GM21717 (cell line): ENCODE data around the gene LMTK2.

ENCODE experiments used
- ATAC-seq: cut with Tn5 transposase; IDR thresholded peaks from one replicate; pipeline ENCODE4 v1.9.1; 2021; ENCODE audit warnings: mild to moderate bottlenecking, moderate library complexity; ENCODE audit not compliant: unreplicated experiment

LMTK2 gene

DNA sequence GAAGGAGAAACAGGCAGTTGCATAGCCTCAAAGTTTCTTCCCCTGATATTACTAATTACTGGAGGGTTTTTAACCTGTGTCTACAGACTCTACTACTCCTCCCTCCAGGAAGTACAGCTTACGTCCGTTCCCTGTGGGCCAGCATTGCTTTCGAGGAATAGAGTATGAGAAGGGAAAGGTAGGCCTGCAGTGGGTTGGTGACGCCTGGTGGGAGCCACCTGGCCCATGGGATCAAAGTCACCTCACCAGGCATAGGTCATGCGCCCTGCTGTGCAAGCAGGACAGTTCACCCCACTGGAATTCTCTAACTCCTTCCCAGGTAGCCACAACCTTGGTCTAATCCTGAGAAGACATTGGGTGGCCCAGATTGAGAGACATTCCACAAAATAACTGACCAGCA lies 29.8 kb downstream of the LMTK2 start:
- no peak for ATAC-seq

DNA sequence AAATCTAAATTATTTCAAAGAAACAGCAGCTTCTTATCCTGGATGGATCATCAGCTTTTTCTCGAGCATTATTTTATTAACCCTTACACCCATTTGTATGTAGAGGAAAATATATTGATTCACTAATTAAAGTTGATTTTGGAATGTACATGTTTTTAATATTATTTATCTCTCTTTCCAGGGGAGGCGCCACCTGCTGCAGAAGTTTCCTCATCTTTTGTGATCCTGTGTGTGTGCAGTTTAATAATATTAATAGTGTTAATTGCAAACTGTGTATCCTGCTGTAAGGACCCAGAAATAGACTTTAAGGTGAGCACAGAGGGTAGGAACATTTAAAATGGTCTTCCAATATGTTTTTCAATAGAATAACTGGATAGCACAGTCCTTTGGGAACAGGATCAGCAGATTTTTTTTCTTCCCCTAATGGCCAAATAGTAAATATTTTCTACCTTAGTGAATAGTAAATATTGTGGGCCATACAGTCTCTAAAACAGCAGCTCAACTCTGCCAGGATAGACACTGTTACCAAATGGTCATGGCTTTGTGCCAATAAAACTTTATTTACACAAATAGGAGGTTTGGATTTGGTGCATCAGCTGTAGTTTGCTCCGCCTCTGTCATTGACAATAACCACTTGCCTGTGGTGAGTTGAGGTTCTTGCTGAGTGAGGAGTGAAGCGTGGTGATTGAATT lies 30.6 kb downstream of the LMTK2 start:
- no peak for ATAC-seq

DNA sequence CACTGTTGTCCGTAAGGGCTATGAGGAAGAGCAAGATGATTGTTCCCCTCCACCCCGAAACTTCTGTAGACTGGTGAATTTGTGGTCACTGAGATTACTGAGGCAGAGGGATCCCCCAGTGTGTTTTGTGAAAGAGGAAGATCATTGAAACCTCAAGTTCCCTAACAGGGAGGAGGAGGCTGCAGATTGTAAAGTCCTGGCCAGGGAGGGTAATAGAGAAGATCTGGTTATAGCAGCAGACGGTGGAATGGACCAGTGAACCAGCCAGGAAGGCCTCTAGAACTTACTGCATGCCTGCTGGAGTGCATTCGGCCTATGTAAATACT lies 31.1 kb downstream of the LMTK2 start:
- peak; percentile 81 for ATAC-seq

DNA sequence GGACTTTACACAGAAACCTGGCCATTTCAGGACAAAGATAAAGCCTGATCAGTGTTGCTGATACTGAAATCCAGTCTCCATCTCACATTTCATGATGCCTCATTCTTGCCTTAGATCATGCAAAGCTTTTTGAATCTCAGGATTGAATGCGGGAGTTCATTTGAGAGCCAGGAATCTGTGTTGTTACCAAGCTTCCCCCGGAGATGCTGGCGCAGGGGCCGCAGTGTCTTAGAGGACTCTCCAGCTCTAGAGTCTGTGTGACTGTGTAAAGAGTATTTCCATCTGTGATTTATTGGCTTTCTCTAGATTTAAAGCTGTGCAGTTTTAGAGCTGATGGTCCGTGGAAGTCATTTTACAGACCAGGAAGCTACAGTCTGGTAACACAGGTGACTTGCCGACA lies 32.0 kb downstream of the LMTK2 start:
- no peak for ATAC-seq

DNA sequence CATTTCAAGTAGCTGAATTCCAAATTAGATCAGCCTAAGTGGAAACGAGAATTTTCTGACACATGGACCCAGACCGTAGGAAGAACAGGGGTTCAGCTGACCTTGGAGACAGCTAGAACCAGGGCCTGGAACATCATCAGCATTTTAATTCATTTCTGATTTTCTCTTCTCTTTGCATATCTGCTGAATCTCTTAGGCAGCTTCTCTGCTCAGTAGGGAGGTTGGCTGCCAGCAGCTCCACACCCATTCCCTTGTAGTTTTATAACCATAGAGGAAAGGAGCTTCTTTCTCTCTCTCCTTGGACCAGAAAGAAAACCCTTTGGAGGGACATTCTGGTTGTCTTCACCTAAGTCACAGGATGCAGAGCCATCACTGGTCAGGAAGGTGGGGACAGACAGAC lies 36.0 kb downstream of the LMTK2 start:
- ATAC-seq, result no peak

DNA sequence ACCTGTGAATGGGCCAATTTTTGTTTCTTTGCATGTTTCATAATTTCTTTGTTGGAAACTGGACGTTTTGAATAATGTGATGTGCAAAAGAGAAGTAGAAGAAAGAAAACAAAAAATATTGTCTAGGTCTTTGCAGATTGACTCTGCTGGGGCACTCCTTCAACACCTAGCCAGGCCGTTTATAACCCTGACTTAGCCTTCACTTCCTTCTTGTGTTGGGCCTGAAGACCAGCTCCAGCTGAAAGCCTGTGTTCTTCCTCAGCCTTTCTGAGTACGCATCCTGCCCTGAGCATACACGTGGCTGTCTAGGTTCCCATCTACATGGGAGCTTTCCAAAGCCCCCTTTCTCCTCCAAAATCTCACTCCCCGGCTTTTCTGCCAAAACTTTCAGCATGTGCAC lies 41.9 kb downstream of the LMTK2 start:
- ATAC-seq, result no peak

DNA sequence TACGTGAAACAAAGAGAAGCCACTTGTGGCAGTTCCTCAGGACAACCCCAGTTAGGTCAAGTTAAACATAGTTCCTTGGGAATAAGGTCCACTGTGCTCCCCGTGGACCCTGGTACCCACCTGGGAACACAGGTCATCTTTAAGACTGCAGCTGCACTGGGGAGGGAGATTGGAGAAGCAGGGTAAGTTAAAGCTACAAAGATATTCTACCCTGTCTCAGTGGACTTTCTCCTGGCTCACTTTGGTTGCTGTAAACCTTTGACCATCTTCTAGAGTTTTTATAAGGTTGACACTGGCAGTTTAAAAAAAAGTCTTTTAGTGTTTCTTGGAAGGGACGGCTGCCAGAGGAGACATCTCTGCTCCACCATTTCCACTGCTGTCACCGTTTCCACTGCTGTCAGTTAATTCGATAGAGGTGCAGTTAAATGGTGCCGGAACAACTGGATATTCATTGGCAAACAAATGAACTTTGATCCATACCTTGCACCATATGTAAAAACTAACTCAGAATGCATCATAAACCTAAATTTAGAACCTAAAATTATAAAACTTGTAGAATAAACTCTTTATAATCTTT lies 42.5 kb downstream of the LMTK2 start:
- ATAC-seq, result no peak

DNA sequence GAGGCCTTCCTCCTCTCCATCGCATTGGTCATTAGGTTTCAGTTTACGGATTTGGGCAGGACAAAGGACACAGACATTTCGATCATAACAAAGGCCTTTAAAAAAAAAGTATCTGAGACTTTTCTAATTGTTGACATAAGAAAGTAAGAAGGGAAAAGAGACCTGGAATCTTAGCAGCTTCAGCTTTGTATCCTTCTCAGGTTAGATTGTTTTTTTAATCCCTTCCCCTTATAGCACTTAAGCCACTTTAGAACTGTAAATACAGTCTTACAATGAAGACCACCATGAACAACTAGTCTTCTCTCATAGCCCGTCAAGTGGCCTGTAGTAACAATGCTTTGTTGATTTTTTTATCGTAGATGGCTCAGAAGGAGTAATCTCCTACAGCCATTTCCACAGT lies 45.2 kb downstream of the LMTK2 start:
- no peak for ATAC-seq

DNA sequence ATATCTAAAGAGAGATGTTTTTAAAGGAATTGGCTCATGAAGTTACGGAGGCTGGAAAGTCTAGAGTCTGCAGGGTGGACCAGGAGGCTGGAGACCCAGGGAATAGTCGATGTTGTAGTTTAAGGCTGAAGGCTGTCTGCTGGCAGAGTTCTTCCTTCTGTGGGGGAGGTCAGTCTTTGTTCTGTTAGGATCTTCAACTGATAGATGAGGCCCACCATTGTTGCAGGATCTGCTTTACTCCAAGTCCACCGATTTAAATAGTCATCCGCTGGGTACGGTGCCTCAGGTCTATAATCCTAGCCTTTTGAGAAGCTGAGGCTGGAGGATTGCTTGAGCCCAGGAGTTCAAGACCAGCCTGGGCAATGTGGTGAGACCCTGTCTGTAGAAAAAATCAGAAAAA lies 50.0 kb downstream of the LMTK2 start:
- ATAC-seq, result no peak

DNA sequence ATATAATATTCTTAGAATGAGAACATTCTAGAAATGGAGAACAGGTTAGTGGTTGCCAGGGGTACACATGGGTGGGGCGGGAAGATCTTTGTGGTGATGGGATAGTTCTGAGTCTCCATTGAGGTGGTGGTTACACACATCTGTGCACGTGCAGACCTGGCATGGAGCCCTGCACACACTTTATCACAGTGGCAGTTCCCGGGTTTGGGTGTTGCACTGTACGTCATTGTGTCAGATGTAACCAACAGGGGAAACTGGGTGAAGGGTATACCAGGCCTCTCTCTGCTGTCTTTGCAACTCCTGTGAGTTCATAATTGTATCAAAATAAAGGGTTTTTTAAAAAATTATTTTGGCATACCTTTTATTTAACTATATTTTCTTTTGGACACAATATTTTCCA lies 51.1 kb downstream of the LMTK2 start:
- no peak for ATAC-seq

DNA sequence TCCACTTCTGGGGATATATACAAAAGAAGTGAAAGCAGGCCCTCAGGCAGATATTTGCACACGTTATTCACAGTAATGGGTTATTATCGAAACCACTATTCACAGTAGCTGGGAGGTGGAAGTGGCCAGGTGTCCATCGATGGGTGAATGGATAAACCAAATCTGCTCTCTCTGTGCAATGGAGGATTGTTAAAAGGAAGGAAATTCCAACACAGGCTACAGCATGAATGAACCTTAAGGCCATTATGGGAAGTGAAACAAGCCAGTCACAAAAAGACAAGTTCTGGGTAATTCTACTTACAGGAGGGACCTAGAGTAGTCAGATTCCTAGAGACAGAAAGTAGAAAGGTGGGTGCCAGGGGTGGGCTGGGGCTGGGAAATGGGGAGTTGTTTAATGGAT lies 56.1 kb downstream of the LMTK2 start:
- peak; percentile 65 for ATAC-seq

DNA sequence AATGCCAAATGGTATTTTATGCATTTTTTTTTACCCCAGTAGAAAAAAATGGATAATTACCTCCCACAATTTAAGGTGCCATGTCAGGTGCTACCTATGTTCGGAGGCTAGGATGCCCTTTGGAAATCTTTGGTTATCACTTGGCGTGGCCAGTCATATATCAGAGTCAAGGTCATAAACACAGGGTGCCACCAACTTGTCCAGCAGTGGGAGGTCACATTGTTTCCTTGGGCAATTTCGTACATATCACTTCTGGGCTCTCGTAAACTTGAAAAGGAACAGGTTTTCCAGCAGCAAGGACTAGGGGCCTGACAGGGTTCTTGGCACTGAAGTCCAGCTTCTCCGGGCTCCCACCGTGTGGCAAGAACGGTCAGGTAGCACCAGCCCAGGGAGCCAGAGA lies 56.6 kb downstream of the LMTK2 start:
- ATAC-seq, result no peak

DNA sequence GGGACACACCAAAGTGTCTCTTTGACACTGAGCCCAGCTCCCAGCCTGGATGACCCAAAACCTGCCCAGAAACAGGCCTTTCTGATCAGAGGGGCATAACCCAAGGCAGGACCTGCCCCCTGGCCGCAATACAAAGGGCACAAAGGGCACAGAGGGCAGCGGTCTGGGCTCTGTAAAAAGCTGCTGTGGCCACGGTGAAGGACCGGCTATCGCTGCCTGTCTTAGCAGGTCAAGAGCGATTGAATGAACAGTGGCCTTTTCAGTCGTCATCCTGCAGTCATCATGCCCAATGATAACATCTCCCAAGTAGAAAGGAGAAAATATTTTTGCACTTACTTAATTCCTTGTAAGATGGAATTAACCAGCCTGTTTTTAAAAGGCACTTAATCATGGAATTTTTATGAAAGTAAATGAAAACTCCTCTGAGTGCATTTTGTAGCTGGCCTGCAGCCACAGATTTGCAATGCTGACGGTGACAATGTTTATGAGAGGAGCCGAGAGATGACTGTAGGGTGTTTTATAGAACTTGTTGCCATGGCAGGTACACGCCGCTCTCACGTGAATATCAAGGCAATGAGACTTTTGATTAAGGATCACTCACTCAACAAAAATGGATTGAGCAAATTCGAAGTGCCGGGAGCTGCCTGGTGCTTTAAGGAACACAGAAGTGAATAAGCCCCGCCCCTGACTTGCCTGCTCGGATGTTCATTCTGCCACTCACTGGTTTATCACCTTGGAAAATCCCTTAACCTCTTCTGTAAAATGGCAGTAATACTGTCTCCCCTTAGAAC lies 57.2 kb downstream of the LMTK2 start:
- ATAC-seq, result no peak

DNA sequence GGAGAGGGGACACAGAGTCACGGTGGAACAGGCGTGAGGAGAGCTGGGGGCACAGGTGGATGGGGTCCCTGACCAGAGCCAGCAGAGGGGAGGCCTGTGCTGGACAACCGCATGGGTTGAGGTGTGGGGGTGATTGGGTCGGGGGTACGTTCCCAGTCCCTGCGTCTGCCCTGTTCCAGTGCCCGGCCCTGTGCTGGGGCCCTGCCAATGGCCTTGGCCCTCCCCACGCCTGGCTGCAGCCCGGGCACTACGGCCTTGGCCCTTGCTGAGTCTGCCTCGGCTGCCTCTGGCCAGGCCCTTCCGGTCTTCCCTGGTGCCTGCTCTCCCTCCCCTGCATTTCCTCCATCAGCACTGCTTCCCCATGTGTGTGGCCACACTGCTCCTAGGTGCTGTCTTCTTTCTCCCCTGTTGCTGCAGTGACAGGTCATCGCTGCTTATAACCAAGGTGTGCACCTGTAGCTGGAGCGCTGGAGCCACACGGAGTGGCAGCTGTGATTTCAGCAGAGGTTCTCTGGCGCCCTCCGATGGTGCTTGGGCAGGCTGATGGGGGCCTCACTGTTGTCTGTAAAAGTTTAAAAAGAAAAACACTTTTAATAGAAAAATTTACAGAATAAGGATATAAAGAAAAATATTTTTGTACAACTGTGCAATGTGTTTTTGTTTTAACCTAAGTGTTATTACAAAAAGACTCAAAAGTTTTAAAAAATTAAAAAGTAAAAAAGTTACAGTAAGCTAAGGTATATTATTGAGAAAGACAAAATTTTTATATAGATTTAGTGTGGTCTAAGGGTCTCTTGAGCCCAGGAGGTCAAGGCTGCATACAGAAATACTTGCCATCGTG lies 59.4 kb downstream of the LMTK2 start:
- ATAC-seq, result no peak

DNA sequence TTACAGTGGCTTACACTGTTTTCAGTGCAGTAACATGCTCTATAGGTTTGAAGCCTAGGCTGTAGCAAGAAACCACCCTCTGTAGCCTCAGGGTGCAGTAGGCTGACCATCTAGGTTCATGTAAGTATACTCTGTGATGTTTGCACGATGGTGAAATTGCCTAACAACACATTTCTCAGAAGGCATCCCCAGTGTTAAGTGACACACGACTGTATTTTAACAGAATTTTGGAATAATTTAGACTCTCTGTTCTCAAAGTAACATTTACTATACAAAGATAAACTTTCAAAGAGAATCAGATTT lies 60.0 kb downstream of the LMTK2 start:
- ATAC-seq, result no peak

DNA sequence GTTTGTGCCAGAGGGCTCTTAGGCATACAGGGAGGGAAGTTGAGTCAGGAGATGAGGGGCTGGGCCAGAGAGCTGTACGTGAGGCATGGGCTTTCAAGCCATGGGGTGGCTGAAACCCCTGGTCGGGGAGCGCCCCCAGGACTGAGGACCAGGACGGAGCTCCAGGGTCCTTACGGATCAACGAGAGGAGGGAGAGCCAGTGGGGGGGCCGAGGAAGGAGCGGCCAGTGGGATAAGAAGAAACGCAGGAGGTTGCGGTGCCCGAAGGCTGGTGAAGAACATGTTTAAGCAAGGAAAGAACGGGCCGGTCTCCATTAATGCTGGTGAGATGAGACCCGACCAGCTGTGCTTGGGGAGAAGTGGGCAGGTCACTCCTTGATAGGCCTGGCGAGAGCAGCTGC lies 61.0 kb downstream of the LMTK2 start:
- ATAC-seq, result no peak

DNA sequence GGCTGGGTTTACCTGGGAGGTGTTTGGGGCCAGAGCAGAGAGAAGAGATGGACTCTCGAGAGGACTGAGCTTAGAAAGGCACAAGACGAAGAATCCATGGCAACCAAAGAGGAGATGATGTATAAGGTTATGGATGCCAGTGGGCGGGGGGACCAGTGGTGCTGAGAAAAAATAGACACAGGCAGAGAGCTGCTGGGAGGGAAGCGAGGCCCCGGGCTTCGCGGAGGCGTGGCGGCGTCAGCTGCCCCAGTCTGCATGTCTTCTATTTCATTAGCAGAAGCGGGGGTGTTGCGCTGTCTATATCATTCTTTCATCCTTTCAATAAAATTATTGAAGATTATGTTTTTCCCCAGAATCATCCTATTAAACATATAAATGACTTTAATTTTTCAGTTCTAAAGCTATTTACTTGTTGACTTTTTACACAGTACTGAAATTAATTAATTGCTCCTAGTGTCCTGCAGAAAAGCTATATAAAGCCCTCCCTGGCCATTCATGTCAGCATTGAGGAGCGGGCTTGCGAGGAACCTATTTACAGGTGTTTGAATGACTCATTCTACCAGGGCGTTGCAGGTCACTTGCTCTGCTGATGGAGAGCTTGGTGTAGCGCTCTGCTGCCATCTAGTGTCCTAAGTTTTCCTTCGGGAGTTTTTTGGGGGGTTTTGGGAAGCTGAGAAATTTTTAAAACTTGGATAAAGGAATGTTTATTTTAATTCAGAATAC lies 61.7 kb downstream of the LMTK2 start:
- ATAC-seq, result peak; percentile 71

DNA sequence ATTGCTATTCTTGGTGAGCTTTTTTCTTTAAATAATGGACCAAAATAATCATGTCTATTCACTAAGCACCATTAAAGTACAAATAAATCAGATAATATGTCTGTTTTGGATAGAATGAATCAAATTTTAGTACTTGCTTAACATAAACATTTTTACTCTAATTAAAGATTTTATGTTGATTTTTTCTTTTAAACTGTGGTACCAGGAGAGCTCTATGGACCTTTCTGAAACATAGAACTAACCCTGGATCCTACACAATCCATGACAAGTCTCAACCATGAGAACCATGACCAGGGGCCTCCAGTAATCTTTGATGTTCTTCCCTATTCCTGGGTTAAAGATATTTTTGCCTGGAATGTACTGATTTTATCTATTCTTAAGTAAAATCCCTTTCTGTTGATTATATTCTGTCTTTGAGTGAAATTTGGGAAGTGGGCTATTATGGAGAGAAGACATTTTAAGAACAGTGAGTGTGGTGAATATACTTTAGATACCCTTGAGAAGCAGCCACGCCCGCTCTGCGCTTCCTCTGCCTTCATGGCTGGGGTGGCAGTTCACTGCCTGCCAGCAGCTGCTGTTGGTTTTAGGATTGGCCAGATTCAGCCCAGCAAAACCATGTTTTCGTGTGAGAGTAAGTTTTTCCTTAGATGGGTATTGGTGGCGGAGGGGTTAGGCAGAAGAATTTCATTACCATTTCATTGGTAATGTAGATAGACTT lies 62.4 kb downstream of the LMTK2 start:
- no peak for ATAC-seq

DNA sequence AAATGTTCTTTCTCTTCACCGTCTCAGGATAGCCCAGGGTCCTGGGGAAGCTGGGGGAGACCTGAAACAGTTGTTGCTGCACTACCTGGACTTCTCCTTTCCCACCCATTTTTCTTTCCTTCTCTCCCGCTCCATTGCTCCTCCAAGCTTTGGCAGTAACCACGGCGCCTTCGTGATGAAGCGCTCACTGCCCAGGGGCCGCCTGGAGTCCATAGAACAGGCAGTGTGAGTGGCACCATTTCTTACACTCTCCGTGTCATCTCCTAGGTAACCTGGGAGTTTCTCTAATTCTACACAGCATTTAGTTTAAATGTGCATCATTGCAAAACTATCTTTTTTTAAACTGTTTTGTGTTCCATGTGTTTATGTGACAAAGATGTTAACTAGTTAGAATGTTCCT lies 64.3 kb downstream of the LMTK2 start:
- ATAC-seq, result no peak

DNA sequence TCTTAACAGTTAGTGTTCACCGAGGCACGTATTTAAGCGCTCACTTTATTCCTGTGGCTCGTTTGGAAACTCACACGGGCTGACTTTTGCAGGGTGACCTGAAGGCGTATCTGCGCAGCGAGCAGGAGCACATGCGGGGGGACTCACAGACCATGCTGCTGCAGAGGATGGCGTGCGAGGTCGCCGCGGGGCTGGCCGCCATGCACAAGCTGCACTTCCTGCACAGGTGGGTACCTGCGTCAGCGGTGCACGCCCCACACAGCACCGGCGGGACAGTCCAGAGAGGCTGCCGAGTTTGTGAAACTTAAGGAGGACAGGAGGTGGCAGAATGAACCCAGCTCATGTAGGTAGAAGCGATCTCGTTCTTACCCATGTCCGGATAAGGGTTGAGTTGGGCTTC lies 64.8 kb downstream of the LMTK2 start:
- ATAC-seq, result no peak
